OCI-LY3 (cell line): Measurements from ENCODE around the gene MCEE.

ENCODE experiments used
- EZH2phosphoT487 ChIP-seq: fragments of 200-600 bp; shearing (Covaris generic); IDR thresholded peaks from 2 replicates; pipeline ENCODE4 v1.6.1; 2018; ENCODE audit warnings: antibody characterized with exemption, mixed run types, low read depth
- TF ChIP-seq, protein P1 (sequence below): fragments of 200-600, 300-600 bp; sonication (generic); IDR thresholded peaks from 2 replicates; pipeline ENCODE4 v1.5.1; 2014; ENCODE audit warnings: antibody characterized with exemption, low read length, low read depth

DNA sequence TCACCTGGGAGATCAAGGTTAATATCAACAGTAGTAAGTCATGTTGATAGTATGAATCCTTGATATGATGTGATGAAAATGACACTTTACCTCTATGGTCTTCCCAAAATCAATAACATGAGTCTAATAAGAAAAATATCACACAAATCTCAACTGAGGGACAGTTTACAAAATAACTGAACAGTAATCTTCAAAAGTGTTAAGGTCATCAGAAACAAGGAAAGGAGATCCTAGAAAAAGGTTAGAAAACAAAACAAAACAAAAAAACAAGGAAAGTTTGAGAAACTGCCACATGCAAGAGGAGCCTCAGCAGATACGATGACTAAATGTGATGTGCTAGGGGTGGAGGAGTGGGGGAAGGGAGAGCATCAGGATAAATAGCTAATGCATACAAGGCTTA lies 16.2 kb downstream of the MCEE start:
- TF ChIP-seq, protein P1, sequence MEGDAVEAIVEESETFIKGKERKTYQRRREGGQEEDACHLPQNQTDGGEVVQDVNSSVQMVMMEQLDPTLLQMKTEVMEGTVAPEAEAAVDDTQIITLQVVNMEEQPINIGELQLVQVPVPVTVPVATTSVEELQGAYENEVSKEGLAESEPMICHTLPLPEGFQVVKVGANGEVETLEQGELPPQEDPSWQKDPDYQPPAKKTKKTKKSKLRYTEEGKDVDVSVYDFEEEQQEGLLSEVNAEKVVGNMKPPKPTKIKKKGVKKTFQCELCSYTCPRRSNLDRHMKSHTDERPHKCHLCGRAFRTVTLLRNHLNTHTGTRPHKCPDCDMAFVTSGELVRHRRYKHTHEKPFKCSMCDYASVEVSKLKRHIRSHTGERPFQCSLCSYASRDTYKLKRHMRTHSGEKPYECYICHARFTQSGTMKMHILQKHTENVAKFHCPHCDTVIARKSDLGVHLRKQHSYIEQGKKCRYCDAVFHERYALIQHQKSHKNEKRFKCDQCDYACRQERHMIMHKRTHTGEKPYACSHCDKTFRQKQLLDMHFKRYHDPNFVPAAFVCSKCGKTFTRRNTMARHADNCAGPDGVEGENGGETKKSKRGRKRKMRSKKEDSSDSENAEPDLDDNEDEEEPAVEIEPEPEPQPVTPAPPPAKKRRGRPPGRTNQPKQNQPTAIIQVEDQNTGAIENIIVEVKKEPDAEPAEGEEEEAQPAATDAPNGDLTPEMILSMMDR, result no peak
- TF ChIP-seq EZH2phosphoT487, result no peak
